BLaER1 (cell line): ENCODE data around the gene LRPAP1.
"Not testable (repeated sequence)": the region's sequence is repeated elsewhere in the genome, so short reads cannot be mapped to it uniquely, and the experiment has no call there.

Source experiments
- H3K27ac ChIP-seq: shearing (Covaris generic); formaldehyde crosslinking; 2 replicates; pipeline ENCODE4 v1.8.1; 2022
- H3K27me3 ChIP-seq: shearing (Covaris generic); formaldehyde crosslinking; 2 replicates; pipeline ENCODE4 v1.8.1; 2022
- H3K36me3 ChIP-seq: shearing (Covaris generic); formaldehyde crosslinking; 2 replicates; pipeline ENCODE4 v1.8.1; 2022
- H3K4me1 ChIP-seq: shearing (Covaris generic); formaldehyde crosslinking; 2 replicates; pipeline ENCODE4 v1.8.1; 2022
- H3K4me2 ChIP-seq: shearing (Covaris generic); formaldehyde crosslinking; 2 replicates; pipeline ENCODE4 v1.8.1; 2022
- H3K4me3 ChIP-seq: shearing (Covaris generic); formaldehyde crosslinking; 2 replicates; pipeline ENCODE4 v1.8.1; 2022
- H3K9ac ChIP-seq: shearing (Covaris generic); formaldehyde crosslinking; 2 replicates; pipeline ENCODE4 v1.8.1; 2022
- H3K9me3 ChIP-seq: shearing (Covaris generic); formaldehyde crosslinking; 2 replicates; pipeline ENCODE4 v1.8.1; 2022
- H4K20me1 ChIP-seq: shearing (Covaris generic); formaldehyde crosslinking; 2 replicates; pipeline ENCODE4 v1.8.1; 2022
- Cebpa-rat ChIP-seq: shearing (Covaris generic); IDR thresholded peaks from 2 replicates; pipeline ENCODE4 v1.8.1; 2022

Gene LRPAP1

DNA sequence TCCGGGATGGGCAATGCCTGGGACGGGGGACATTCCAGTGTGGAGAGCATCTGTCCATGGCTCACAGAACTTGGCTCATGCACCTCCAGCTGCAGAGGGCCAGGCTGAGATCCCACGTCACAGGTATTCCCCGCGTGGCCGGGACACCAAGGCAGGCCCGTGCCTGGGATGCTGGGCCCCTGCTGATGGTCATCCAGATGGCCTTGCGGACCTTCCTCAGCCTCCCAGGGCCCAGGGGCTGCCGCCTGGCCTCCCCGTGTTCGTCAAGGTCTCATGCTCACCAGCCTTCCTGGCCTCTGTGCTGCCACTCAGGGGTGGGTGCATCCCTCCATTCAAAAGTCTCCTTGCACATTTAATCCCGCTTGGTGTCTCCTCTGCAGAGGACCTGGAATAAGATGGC is 40.9 kb upstream of the LRPAP1 start:
- Histone ChIP-seq H3K27ac (no peak overlapping the region), H3K4me1 (peaks cover 14% of the 10 kb centered on the region), H3K9me3 (no peaks in the 10 kb centered on the region), H4K20me1 (no peaks in the 10 kb centered on the region), H3K4me2 (no peak overlapping the region), H3K36me3 (no peaks in the 10 kb centered on the region), H3K9ac (no peak overlapping the region), H3K4me3 (no peak overlapping the region), H3K27me3 (no peaks in the 10 kb centered on the region)
- no peak for TF ChIP-seq Cebpa-rat

GRCh38 chr4:3572363-3572762 is 40.1 kb upstream of the LRPAP1 start:
- Histone ChIP-seq H3K4me2 (no peak overlapping the region), H4K20me1 (no peaks in the 10 kb centered on the region), H3K36me3 (no peaks in the 10 kb centered on the region), H3K4me1 (peaks cover 14% of the 10 kb centered on the region), H3K9me3 (no peaks in the 10 kb centered on the region), H3K27ac (no peak overlapping the region), H3K9ac (no peak overlapping the region), H3K27me3 (no peaks in the 10 kb centered on the region), H3K4me3 (no peak overlapping the region)
- no peak for TF ChIP-seq Cebpa-rat

DNA sequence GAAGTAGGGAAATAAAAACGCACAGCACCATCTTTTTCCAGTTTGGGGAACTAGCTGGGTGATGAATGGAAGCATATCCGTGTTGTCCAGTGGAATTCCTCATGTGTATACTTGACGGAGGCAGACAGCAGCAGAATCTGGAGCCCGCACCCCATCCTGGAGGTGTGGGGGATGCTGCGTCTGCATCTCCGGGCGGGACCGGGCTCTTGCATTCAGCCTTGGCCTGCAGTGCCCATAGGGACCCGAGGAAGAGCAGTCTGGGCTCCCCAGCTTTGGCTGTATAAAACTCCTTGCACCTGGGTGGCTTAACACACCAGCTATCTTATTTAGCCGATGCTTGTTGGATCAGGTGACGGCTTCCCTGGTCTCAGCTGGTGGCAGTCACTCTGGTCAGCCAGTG is 39.7 kb upstream of the LRPAP1 start:
- Histone ChIP-seq H3K27ac (no peak overlapping the region), H3K27me3 (no peaks in the 10 kb centered on the region), H4K20me1 (no peaks in the 10 kb centered on the region), H3K36me3 (no peaks in the 10 kb centered on the region), H3K4me3 (no peak overlapping the region), H3K4me1 (peaks cover 14% of the 10 kb centered on the region), H3K9me3 (no peaks in the 10 kb centered on the region), H3K9ac (no peak overlapping the region), H3K4me2 (no peak overlapping the region)
- TF ChIP-seq Cebpa-rat, result no peak

DNA sequence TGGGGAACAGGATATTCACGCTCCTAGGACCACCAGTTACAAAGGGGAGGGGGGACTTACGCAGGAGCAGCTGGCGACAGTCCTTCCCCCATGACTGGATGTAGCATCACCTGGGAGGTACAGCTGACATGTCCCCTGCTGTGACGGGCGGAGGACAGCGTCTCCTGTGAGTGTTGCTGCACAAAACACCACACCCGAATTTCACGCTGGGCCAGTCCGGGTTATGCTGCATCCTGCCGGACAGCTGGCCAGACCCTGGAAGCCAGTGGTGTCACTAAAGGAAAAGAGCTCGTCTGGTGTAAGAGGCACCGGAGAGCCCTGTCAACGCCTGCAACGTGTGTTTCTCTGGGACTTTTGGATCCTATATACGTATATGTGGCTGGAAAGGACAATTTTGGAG is 38.7 kb upstream of the LRPAP1 start:
- not testable (repeated sequence) for H3K36me3 ChIP-seq, H4K20me1 ChIP-seq, H3K27me3 ChIP-seq, H3K4me3 ChIP-seq, H3K9me3 ChIP-seq, H3K9ac ChIP-seq, H3K4me1 ChIP-seq, H3K4me2 ChIP-seq, H3K27ac ChIP-seq

DNA sequence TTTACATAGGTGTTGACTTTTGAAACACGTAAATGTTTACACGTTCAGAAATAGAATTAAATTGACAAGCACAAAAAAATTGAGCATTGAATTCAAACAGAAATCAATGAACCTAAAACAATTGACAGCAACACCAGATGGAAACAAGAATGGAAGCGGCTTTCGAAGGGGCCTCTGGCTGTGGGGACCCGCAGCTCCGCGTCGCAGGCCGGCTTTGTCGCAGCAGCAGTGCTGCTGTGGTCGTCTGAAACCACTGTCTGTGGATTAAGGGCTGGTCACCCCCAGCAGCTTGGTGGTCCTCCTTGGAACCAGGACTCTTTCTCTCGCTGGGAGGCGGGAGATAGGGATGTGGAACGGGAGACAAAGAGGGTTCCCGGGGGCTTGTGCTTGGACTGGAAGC is 37.4 kb upstream of the LRPAP1 start:
- not testable (repeated sequence) for H3K36me3 ChIP-seq, H3K4me1 ChIP-seq, H4K20me1 ChIP-seq, H3K9ac ChIP-seq, H3K4me3 ChIP-seq, H3K27ac ChIP-seq, H3K9me3 ChIP-seq, H3K4me2 ChIP-seq, H3K27me3 ChIP-seq

DNA sequence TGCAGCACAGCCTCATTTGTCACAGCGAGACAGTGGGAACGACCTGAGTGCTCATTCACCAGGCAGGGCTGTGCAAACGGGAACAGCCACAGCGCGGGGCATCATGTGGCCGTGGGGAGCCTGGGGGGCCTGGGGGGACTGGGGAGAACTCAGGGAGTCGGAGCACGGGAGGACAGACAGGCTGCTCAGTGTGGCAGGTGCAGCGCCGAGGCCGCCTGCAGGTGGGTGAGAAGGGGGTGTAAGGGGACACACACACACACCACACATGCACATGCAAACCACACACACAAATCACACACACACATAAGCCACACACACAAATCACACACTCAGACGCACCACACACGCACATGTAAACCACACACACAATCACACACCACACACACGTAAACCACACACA is 34.5 kb upstream of the LRPAP1 start:
- not testable (repeated sequence) for H3K36me3 ChIP-seq, H3K4me2 ChIP-seq, H3K4me1 ChIP-seq, H3K4me3 ChIP-seq, H4K20me1 ChIP-seq, H3K27ac ChIP-seq, H3K9ac ChIP-seq, H3K9me3 ChIP-seq, H3K27me3 ChIP-seq

DNA sequence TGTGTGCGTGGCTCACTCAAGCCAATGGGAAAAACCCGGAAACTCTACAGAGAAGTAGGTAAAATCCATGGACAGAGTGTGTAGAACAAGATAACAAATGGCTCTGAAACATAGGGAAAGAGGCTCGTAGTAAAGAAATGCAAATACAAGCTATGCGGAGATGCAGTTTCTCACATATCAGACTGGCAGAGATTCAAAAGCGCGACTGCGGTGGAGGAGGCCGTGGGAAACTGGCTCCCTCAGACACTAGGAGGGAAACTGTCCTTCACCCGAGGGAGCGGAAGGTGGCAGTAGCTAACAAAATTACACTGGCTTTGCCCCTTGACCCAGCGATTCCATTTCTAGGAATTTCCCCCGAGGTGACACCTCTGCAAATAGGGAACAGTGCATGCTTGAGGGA is 34.1 kb upstream of the LRPAP1 start:
- H4K20me1 ChIP-seq, H3K36me3 ChIP-seq, H3K9me3 ChIP-seq, H3K4me1 ChIP-seq, H3K27me3 ChIP-seq, H3K9ac ChIP-seq, H3K4me2 ChIP-seq, H3K27ac ChIP-seq, H3K4me3 ChIP-seq: not testable (repeated sequence)

DNA sequence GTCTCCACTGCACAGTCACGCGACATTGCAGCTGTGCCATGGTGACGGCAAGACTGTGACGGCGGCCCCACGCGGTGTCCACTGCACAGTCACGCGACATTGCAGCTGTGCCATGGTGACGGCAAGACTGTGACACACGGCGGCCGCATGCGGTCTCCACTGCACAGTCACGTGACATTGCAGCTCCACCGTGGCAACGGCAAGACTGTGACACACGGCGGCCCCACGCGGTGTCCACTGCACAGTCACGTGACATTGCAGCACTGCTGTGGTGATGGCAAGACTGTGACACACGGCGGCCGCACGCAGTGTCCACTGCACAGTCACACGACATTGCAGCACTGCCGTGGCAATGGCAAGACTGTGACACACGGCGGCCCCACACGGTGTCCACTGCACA is 32.7 kb upstream of the LRPAP1 start:
- H3K9ac ChIP-seq, H3K27me3 ChIP-seq, H4K20me1 ChIP-seq: not testable (repeated sequence)

GRCh38 chr4:3563403-3563802 is 31.2 kb upstream of the LRPAP1 start:
- H3K4me1 ChIP-seq, result peaks cover 9% of the 10 kb centered on the region; the same call in 1 of the 2 replicates
- H4K20me1 ChIP-seq, result no peaks in the 10 kb centered on the region
- no peak overlapping the region for H3K9ac ChIP-seq
- H3K4me2 ChIP-seq, result no peak overlapping the region
- no peak overlapping the region for H3K4me3 ChIP-seq
- no peaks in the 10 kb centered on the region for H3K9me3 ChIP-seq
- no peak for TF ChIP-seq Cebpa-rat
- no peak overlapping the region for H3K27ac ChIP-seq
- no peaks in the 10 kb centered on the region; the same call in 1 of the 2 replicates for H3K27me3 ChIP-seq
- H3K36me3 ChIP-seq, result no peaks in the 10 kb centered on the region

More for the DNA sequence above, 32.7 kb upstream of the LRPAP1 start:
- H3K4me3 ChIP-seq, H3K9me3 ChIP-seq, H3K4me2 ChIP-seq, H3K36me3 ChIP-seq, H3K27ac ChIP-seq, H3K4me1 ChIP-seq: not testable (repeated sequence)

DNA sequence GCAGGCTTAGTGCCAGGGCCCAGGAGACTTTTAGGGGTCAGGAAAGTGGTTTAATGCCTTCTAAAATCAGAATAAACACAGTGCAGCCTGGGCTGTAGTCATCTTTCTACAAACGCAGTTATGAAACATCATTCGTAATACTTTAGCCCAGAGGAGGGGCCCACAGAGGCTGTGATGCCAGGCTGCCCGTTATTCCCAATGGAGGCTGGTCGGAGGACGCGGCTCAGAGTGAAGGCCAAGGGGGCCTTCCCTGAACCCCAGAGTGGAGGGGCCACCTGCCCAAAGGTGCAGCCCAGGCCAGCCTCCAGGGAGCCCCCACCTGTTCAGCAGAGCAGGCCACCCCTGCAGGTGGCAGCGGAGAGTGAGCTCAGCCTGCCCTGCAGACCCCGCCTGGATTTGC is 29.9 kb upstream of the LRPAP1 start:
- H3K9me3 ChIP-seq, H3K4me1 ChIP-seq, H4K20me1 ChIP-seq, H3K27me3 ChIP-seq, H3K4me2 ChIP-seq, H3K4me3 ChIP-seq, H3K27ac ChIP-seq, H3K36me3 ChIP-seq, H3K9ac ChIP-seq: not testable (repeated sequence)

GRCh38 chr4:3560465-3560864 is 28.2 kb upstream of the LRPAP1 start:
- H3K27ac ChIP-seq, H3K36me3 ChIP-seq, H3K4me2 ChIP-seq, H4K20me1 ChIP-seq, H3K4me1 ChIP-seq, H3K9me3 ChIP-seq, H3K4me3 ChIP-seq, H3K9ac ChIP-seq, H3K27me3 ChIP-seq: not testable (repeated sequence)

- H3K4me3 ChIP-seq, H3K36me3 ChIP-seq, H3K4me1 ChIP-seq, H3K27ac ChIP-seq, H4K20me1 ChIP-seq, H3K27me3 ChIP-seq, H3K9ac ChIP-seq, H3K9me3 ChIP-seq: not testable (repeated sequence)
- H3K4me2 ChIP-seq, result peak overlapping the region; percentile 47
These were observed 27.4 kb upstream of the LRPAP1 start for GRCh38 chr4:3559381-3560290.

DNA sequence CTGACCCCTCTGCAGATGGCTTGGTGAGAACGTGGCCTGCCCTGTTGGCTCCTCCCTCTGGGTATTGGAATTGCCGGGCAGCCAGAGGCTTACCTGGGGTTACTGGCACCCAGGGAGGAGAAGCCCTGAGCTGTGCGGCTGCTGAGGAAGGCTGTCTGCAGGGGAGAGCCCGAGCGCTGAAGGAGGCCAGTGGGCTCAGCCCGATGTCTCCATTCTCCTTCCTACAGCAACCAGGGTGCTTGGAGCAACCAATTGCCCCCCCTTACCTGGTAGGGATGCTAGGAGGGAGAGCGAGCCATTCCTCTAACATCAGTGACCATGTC is 26.3 kb upstream of the LRPAP1 start:
- not testable (repeated sequence) for H3K27me3 ChIP-seq, H3K9ac ChIP-seq, H3K9me3 ChIP-seq, H3K4me2 ChIP-seq, H3K36me3 ChIP-seq, H3K27ac ChIP-seq, H3K4me3 ChIP-seq, H4K20me1 ChIP-seq
- peaks cover 18% of the 10 kb centered on the region for H3K4me1 ChIP-seq

GRCh38 chr4:3557676-3558513 is 25.7 kb upstream of the LRPAP1 start:
- not testable (repeated sequence) for H3K9me3 ChIP-seq, H3K27ac ChIP-seq, H3K4me3 ChIP-seq, H3K27me3 ChIP-seq, H3K9ac ChIP-seq, H3K36me3 ChIP-seq, H4K20me1 ChIP-seq, H3K4me2 ChIP-seq
- peaks cover 18% of the 10 kb centered on the region for H3K4me1 ChIP-seq
